CD14-positive monocyte (primary cell): ENCODE data around the gene SRPX. TPM values are rescaled to one million over a fixed set of nuclear protein-coding genes. Genes with fewer than 3 reads are reported as not detected.

Experiments used
- DNase-seq, 3 donors: peaks; one replicate each; pipeline ENCODE4 v3.0.0-alpha.2; 2011 to 2022
- H2AFZ ChIP-seq: 2 replicates; pipeline ENCODE4 v1.6.0; 2012; ENCODE audit warnings: mild to moderate bottlenecking, low read depth, low read length, inconsistent platforms; ENCODE audit not compliant: insufficient read depth, poor library complexity, severe bottlenecking
- H3K27ac ChIP-seq, 2 donors: 1 replicate in 1 of 2; 2 replicates in 1 of 2; pipeline ENCODE4 v1.5.1; 2012 to 2013; ENCODE audit warnings: low read length in 2 of 2, control low read depth in 1 of 2, inconsistent platforms in 1 of 2, low read depth in 1 of 2, mild to moderate bottlenecking in 1 of 2
- H3K27me3 ChIP-seq, 2 donors: one replicate each; pipeline versions ENCODE4 v1.6.0 to v1.6.1; 2011 to 2013; ENCODE audit warnings: low read length in 2 of 2; ENCODE audit not compliant: control insufficient read depth in 2 of 2, insufficient read depth in 2 of 2
- H3K36me3 ChIP-seq, 2 donors: replicated peaks in 1 of 2; 1 replicate in 1 of 2; 2 replicates in 1 of 2; pipeline versions ENCODE4 v1.5.1 to v1.6.1; 2012 to 2013; ENCODE audit warnings: low read length in 2 of 2, control low read depth in 1 of 2, inconsistent platforms in 1 of 2, mild to moderate bottlenecking in 1 of 2; ENCODE audit not compliant: insufficient read depth in 2 of 2, control insufficient read depth in 1 of 2
- H3K4me1 ChIP-seq, 2 donors: 1 replicate in 1 of 2; 2 replicates in 1 of 2; pipeline versions ENCODE4 v1.5.1 to v1.6.1; 2012 to 2013; ENCODE audit warnings: low read length in 2 of 2, control low read depth in 1 of 2, inconsistent platforms in 1 of 2, mild to moderate bottlenecking in 1 of 2, moderate library complexity in 1 of 2; ENCODE audit not compliant: insufficient read depth in 2 of 2, control insufficient read depth in 1 of 2
- H3K4me2 ChIP-seq: replicated peaks from 2 replicates; pipeline ENCODE3; 2012; ENCODE audit warnings: low read length, moderate library complexity, mild to moderate bottlenecking; ENCODE audit not compliant: poor library complexity, severe bottlenecking; ENCODE audit errors: extremely low read depth
- H3K4me3 ChIP-seq, 3 experiments: fragments of 200-600 bp in 1 of 3; sonication (generic) in 1 of 3; replicated peaks in 1 of 3; 1 replicate in 2 of 3; 2 replicates in 1 of 3; pipeline ENCODE4 v1.5.1; 2011 to 2013; ENCODE audit warnings: low read length in 3 of 3, mild to moderate bottlenecking in 3 of 3, control low read depth in 2 of 3, low read depth in 2 of 3, inconsistent platforms in 1 of 3, moderate library complexity in 1 of 3
- H3K79me2 ChIP-seq: 2 replicates; pipeline ENCODE4 v1.6.0; 2012; ENCODE audit warnings: mild to moderate bottlenecking, control low read depth, inconsistent platforms, low read length, moderate library complexity; ENCODE audit not compliant: insufficient read depth
- H3K9ac ChIP-seq: 2 replicates; pipeline ENCODE4 v1.6.0; 2017; ENCODE audit warnings: low read length, mild to moderate bottlenecking; ENCODE audit not compliant: insufficient read depth, poor library complexity, severe bottlenecking
- H3K9me3 ChIP-seq, 2 donors: replicated peaks in 1 of 2; 1 replicate in 1 of 2; 2 replicates in 1 of 2; pipeline versions ENCODE4 v1.5.1 to v1.6.1; 2012 to 2013; ENCODE audit warnings: low read length in 2 of 2, control low read depth in 1 of 2; ENCODE audit not compliant: control insufficient read depth in 1 of 2, insufficient read depth in 1 of 2
- H4K20me1 ChIP-seq: 2 replicates; pipeline ENCODE4 v1.6.0; 2012; ENCODE audit warnings: mild to moderate bottlenecking, low read length, control low read depth, moderate library complexity; ENCODE audit not compliant: insufficient read depth
- H3K27ac Mint-ChIP-seq, 7 donors: one replicate each; pipeline ENCODE4 v1.8.0; 2020; ENCODE audit warnings: mild to moderate bottlenecking in 7 of 7, mixed read lengths in 7 of 7, moderate library complexity in 6 of 7, inconsistent platforms in 2 of 7
- H3K27me3 Mint-ChIP-seq, 3 donors: one replicate each; pipeline ENCODE4 v1.8.0; 2021 to 2022; ENCODE audit warnings: low read depth in 3 of 3, mild to moderate bottlenecking in 3 of 3, mixed read lengths in 3 of 3, moderate library complexity in 3 of 3, inconsistent platforms in 1 of 3
- H3K36me3 Mint-ChIP-seq, 2 donors: one replicate each; pipeline ENCODE4 v1.8.0; 2020; ENCODE audit warnings: mixed read lengths in 2 of 2, inconsistent platforms in 1 of 2, mild to moderate bottlenecking in 1 of 2
- H3K4me1 Mint-ChIP-seq: one replicate; pipeline ENCODE4 v1.8.0; 2020; ENCODE audit warnings: mild to moderate bottlenecking, mixed read lengths
- H3K4me3 Mint-ChIP-seq, 2 donors: one replicate each; pipeline ENCODE4 v1.8.0; 2020; ENCODE audit warnings: mild to moderate bottlenecking in 2 of 2, mixed read lengths in 2 of 2, moderate library complexity in 1 of 2
- H3K9me3 Mint-ChIP-seq, 7 donors: one replicate each; pipeline ENCODE4 v1.8.0; 2020 to 2022; ENCODE audit warnings: mixed read lengths in 7 of 7, mild to moderate bottlenecking in 6 of 7, moderate library complexity in 6 of 7, inconsistent platforms in 2 of 7
- CTCF ChIP-seq: fragments of 200-600 bp; IDR thresholded peaks from one replicate; pipeline ENCODE4 v1.8.0; 2022; ENCODE audit warnings: antibody characterized with exemption, mild to moderate bottlenecking
- WGBS: methylation state at CpG from one replicate; pipeline ENCODE4 v1.1.5; 2013; ENCODE audit warnings: missing lambda C conversion rate; ENCODE audit not compliant: insufficient coverage; 5-methylcytosine and 5-hydroxymethylcytosine counted together
- intact Hi-C, 2 donors: fragments of 100-400 bp; cut with micrococcal nuclease; formaldehyde crosslinking; loops; one replicate each; pipeline versions ENCODE4 v1.15.0 to v1.15.1; 2023
- polyA plus RNA-seq, 3 donors: library from polyadenylated mRNA; depleted of rRNA in 1 of 3; unstranded in 2 of 3; stranded (reverse) in 1 of 3; fragments of 300-500 nt in 2 of 3; fragments of >200 nt in 1 of 3; fragmentation: Illumina TruSeq in 2 of 3; gene quantifications; 1 replicate in 2 of 3; 2 replicates in 1 of 3; pipeline ENCODE4 v1.2.3, GENCODE V29; 2012 to 2021

SRPX gene
- polyA plus RNA-seq, 3 donors, result not detected

GRCh38 chrX:38220024-38220414 lies 652 bp downstream of the SRPX start:
- DNase-seq, result peak in 2 of 3 donors; percentile 3 to 16
- Histone ChIP-seq H3K4me3 (peak overlapping the region in 1 of 3 experiments; percentile 57), H3K9me3 (no peaks in the 10 kb centered on the region), H3K4me1 (peaks cover 11 to 16% of the 10 kb centered on the region in 2 donors), H3K4me2 (peak overlapping the region; percentile 52), H4K20me1 (no peaks in the 10 kb centered on the region), H3K79me2 (no peaks in the 10 kb centered on the region), H2AFZ (peak overlapping the region; percentile 29), H3K27me3 (peaks cover 31 to 41% of the 10 kb centered on the region in 2 donors), H3K27ac (no peak overlapping the region), H3K36me3 (no peaks in the 10 kb centered on the region), H3K9ac (no peak overlapping the region)
- Mint-ChIP-seq H3K4me1 (peaks cover 19% of the 10 kb centered on the region), H3K27ac (no peak overlapping the region), H3K9me3 (peaks cover 0 to 9% (median 0%) of the 10 kb centered on the region in 7 donors), H3K36me3 (no peaks in the 10 kb centered on the region), H3K4me3 (peak overlapping the region; percentile 39 to 81), H3K27me3 (peaks cover 26 to 52% (median 46%) of the 10 kb centered on the region in 3 donors)
- intact Hi-C loops, result no loop called here
- TF ChIP-seq CTCF, result no peak
- 0% methylated on average over 2 of the region's 14 CpGs for WGBS

- Mint-ChIP-seq H3K36me3 (no peaks in the 10 kb centered on the region), H3K27ac (no peak overlapping the region), H3K27me3 (peaks cover 18 to 35% (median 29%) of the 10 kb centered on the region in 3 donors), H3K4me3 (no peak overlapping the region), H3K4me1 (peaks cover 23% of the 10 kb centered on the region), H3K9me3 (peaks cover 0 to 9% (median 0%) of the 10 kb centered on the region in 7 donors)
- Histone ChIP-seq H4K20me1 (no peaks in the 10 kb centered on the region), H3K9me3 (no peaks in the 10 kb centered on the region), H3K79me2 (no peaks in the 10 kb centered on the region), H3K36me3 (no peaks in the 10 kb centered on the region), H3K27ac (no peak overlapping the region), H3K4me3 (no peak overlapping the region), H3K4me1 (peaks cover 11 to 16% of the 10 kb centered on the region in 2 donors), H3K4me2 (no peak overlapping the region), H3K27me3 (peaks cover 18 to 31% of the 10 kb centered on the region in 2 donors), H3K9ac (no peak overlapping the region), H2AFZ (no peak overlapping the region)
- intact Hi-C loops, result no loop called here
- WGBS, result no CpG with 5 or more reads among the region's 5 CpGs
- no peak for DNase-seq
- no peak for TF ChIP-seq CTCF
These were observed 4.0 kb downstream of the SRPX start for GRCh38 chrX:38216642-38217041.
